NB4 (cell line): ENCODE measurements around the gene TRAPPC10.

Experiments used
- MYC ChIP-seq: IDR thresholded peaks from 2 replicates; pipeline ENCODE4 v1.6.1; 2011; ENCODE audit warnings: low read depth, low read length
- POLR2A ChIP-seq: IDR thresholded peaks from 2 replicates; pipeline ENCODE4 v1.6.1; 2011; ENCODE audit warnings: mild to moderate bottlenecking; ENCODE audit not compliant: insufficient read length; ENCODE audit errors: extremely low read depth
- TF ChIP-seq, protein P1 (sequence below): IDR thresholded peaks from one replicate; pipeline ENCODE4 v1.5.1; 2012; ENCODE audit warnings: low read depth, low read length
- TF ChIP-seq, protein P2 (sequence below): IDR thresholded peaks from 2 replicates; pipeline ENCODE4 v1.6.1; 2011; ENCODE audit warnings: low read depth, low read length

DNA sequence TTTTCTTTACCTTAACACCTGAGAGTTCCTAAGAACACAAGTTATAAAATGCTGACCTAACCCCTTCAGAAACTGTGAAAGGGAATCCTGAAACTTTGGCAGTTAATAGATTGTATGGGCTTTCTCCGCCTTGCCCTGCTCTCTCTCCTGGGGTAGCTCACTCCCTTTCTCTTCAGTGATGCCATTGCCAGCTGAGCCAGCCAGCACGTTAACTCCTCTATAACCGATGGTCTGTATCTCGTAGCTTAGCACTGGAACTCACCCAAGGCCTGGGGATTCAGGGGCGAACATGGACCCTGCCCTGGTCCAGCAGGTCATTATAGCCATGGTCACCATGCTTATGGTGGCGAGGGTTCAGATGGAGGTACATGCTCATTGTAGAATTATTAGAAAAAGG is 40.7 kb downstream of the TRAPPC10 start:
- TF ChIP-seq, protein P1, sequence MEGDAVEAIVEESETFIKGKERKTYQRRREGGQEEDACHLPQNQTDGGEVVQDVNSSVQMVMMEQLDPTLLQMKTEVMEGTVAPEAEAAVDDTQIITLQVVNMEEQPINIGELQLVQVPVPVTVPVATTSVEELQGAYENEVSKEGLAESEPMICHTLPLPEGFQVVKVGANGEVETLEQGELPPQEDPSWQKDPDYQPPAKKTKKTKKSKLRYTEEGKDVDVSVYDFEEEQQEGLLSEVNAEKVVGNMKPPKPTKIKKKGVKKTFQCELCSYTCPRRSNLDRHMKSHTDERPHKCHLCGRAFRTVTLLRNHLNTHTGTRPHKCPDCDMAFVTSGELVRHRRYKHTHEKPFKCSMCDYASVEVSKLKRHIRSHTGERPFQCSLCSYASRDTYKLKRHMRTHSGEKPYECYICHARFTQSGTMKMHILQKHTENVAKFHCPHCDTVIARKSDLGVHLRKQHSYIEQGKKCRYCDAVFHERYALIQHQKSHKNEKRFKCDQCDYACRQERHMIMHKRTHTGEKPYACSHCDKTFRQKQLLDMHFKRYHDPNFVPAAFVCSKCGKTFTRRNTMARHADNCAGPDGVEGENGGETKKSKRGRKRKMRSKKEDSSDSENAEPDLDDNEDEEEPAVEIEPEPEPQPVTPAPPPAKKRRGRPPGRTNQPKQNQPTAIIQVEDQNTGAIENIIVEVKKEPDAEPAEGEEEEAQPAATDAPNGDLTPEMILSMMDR: no peak
- TF ChIP-seq POLR2A (no peak), MYC (no peak)
- TF ChIP-seq, protein P2, sequence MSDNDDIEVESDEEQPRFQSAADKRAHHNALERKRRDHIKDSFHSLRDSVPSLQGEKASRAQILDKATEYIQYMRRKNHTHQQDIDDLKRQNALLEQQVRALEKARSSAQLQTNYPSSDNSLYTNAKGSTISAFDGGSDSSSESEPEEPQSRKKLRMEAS: no peak
